ENCODE results near the gene CYP3A7. TPM values are rescaled to one million over a fixed set of nuclear protein-coding genes. Genes with fewer than 3 reads are reported as not detected.
A peak's percentile ranks its signal among the peaks of the same experiment; 100 is the strongest.

CYP3A7 gene
- total and polyA plus RNA-seq, 2 of the 13 experiments (the other 11 are each of a cell fraction or from before 2014, with no cell fraction given): 5.8 to 6.4 TPM

GRCh38 chr7:99694201-99694911, 40.6 kb downstream of the CYP3A7 start (continued):
- TF ChIP-seq, protein P1, sequence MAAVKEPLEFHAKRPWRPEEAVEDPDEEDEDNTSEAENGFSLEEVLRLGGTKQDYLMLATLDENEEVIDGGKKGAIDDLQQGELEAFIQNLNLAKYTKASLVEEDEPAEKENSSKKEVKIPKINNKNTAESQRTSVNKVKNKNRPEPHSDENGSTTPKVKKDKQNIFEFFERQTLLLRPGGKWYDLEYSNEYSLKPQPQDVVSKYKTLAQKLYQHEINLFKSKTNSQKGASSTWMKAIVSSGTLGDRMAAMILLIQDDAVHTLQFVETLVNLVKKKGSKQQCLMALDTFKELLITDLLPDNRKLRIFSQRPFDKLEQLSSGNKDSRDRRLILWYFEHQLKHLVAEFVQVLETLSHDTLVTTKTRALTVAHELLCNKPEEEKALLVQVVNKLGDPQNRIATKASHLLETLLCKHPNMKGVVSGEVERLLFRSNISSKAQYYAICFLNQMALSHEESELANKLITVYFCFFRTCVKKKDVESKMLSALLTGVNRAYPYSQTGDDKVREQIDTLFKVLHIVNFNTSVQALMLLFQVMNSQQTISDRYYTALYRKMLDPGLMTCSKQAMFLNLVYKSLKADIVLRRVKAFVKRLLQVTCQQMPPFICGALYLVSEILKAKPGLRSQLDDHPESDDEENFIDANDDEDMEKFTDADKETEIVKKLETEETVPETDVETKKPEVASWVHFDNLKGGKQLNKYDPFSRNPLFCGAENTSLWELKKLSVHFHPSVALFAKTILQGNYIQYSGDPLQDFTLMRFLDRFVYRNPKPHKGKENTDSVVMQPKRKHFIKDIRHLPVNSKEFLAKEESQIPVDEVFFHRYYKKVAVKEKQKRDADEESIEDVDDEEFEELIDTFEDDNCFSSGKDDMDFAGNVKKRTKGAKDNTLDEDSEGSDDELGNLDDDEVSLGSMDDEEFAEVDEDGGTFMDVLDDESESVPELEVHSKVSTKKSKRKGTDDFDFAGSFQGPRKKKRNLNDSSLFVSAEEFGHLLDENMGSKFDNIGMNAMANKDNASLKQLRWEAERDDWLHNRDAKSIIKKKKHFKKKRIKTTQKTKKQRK (IDR thresholded peaks at IDR 0.05; ENCODE audit: low read length): no peak
- TF ChIP-seq ZNF574 (CRISPR knock-in tag; IDR thresholded peaks at IDR 0.05): peak; percentile 32; the same call in 1 of the 2 replicates
- no peak for TF ChIP-seq DZIP1 (CRISPR knock-in tag; IDR thresholded peaks at IDR 0.05)
- TF ChIP-seq ZNF331 (CRISPR knock-in tag; IDR thresholded peaks at IDR 0.05): no peak
- TF ChIP-seq, protein P2, sequence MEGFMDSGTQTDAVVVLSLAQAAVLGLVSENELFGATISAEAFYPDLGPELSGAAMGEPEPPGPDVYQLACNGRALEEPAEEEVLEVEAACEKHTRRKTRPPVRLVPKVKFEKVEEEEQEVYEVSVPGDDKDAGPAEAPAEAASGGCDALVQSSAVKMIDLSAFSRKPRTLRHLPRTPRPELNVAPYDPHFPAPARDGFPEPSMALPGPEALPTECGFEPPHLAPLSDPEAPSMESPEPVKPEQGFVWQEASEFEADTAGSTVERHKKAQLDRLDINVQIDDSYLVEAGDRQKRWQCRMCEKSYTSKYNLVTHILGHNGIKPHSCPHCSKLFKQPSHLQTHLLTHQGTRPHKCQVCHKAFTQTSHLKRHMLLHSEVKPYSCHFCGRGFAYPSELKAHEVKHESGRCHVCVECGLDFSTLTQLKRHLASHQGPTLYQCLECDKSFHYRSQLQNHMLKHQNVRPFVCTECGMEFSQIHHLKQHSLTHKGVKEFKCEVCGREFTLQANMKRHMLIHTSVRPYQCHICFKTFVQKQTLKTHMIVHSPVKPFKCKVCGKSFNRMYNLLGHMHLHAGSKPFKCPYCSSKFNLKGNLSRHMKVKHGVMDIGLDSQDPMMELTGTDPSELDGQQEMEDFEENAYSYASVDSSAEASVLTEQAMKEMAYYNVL (CRISPR knock-in tag; IDR thresholded peaks at IDR 0.05; ENCODE audit: borderline replicate concordance): peak; percentile 58; the same call in 1 of the 2 replicates
- TF ChIP-seq ZNF350 (CRISPR knock-in tag; IDR thresholded peaks at IDR 0.05; ENCODE audit: borderline replicate concordance, low read depth): no peak
- TF ChIP-seq SMARCE1 (IDR thresholded peaks at IDR 0.05; ENCODE audit: borderline replicate concordance): no peak
- TF ChIP-seq ZNF737 (CRISPR knock-in tag; IDR thresholded peaks at IDR 0.05; ENCODE audit: borderline replicate concordance): no peak
- TF ChIP-seq GABPB1 (CRISPR knock-in tag; IDR thresholded peaks at IDR 0.05): no peak
- TF ChIP-seq SRSF4 (IDR thresholded peaks at IDR 0.05; ENCODE audit: low read depth, low read length, poor library complexity, severe bottlenecking): no peak
- TF ChIP-seq EP300 (IDR thresholded peaks at IDR 0.05; ENCODE audit: low read depth in 2 of 2, low read length in 2 of 2): peak in 1 of 2 experiments; percentile 90; a peak in 2 of 4 replicates
- TF ChIP-seq EP300 (CRISPR knock-in tag; IDR thresholded peaks at IDR 0.05; ENCODE audit: borderline replicate concordance): no peak; the same call in 1 of the 2 replicates
- no peak for TF ChIP-seq ZNF672 (CRISPR knock-in tag; IDR thresholded peaks at IDR 0.05)
- TF ChIP-seq PLRG1 (conservative IDR thresholded peaks at IDR 0.05): no peak
- TF ChIP-seq TMF1 (CRISPR knock-in tag; IDR thresholded peaks at IDR 0.05; ENCODE audit: low read depth): no peak
- TF ChIP-seq SMAD3 (CRISPR knock-in tag; IDR thresholded peaks at IDR 0.05): 0 out of 2 replicates have a peak, but pooled peaks have one; percentile 48
- TF ChIP-seq ZFP1 (CRISPR knock-in tag; IDR thresholded peaks at IDR 0.05): no peak
- TF ChIP-seq ZNF550 (CRISPR knock-in tag; IDR thresholded peaks at IDR 0.05; ENCODE audit: borderline replicate concordance): no peak
